Calu3 (cell line): ENCODE measurements around the gene SHISA8. TPM values are rescaled to one million over a fixed set of nuclear protein-coding genes. Genes with fewer than 3 reads are reported as not detected.

ENCODE experiments used
- BruUV-seq: library from RNA; stranded (reverse); fragments of 400-500 nt; replicated peaks from 2 replicates; lab custom pipeline; 2021; lab: Mats Ljungman, UMichigan
- CTCF ChIA-PET: fragments of 300-600 bp; sonication (Branson Sonifier 250); formaldehyde crosslinking; loops from one replicate; lab custom pipeline; 2022; ENCODE audit warnings: antibody characterized with exemption; lab: Charles Lee
- DNase-seq: peaks from one replicate; pipeline ENCODE4 v3.0.0; 2022
- H3K27ac Mint-ChIP-seq: one replicate; pipeline ENCODE4 v1.8.0; 2022; ENCODE audit warnings: mixed read lengths; ENCODE audit not compliant: unreplicated experiment
- H3K27me3 Mint-ChIP-seq: one replicate; pipeline ENCODE4 v1.8.0; 2022; ENCODE audit warnings: mixed read lengths; ENCODE audit not compliant: unreplicated experiment
- H3K36me3 Mint-ChIP-seq: one replicate; pipeline ENCODE4 v1.8.0; 2022; ENCODE audit warnings: mild to moderate bottlenecking, moderate library complexity, mixed read lengths; ENCODE audit not compliant: insufficient read depth, unreplicated experiment
- H3K4me1 Mint-ChIP-seq: one replicate; pipeline ENCODE4 v1.8.0; 2022; ENCODE audit warnings: mild to moderate bottlenecking, low read depth, mixed read lengths; ENCODE audit not compliant: unreplicated experiment
- H3K4me3 Mint-ChIP-seq: one replicate; pipeline ENCODE4 v1.8.0; 2022; ENCODE audit warnings: mild to moderate bottlenecking, low read depth, moderate library complexity, mixed read lengths; ENCODE audit not compliant: unreplicated experiment
- H3K9me3 Mint-ChIP-seq: one replicate; pipeline ENCODE4 v1.8.0; 2022; ENCODE audit warnings: low read depth, mixed read lengths; ENCODE audit not compliant: unreplicated experiment
- CTCF ChIP-seq: fragments of 200-600 bp; IDR thresholded peaks from one replicate; pipeline ENCODE4 v1.8.0; 2022; ENCODE audit warnings: antibody characterized with exemption; ENCODE audit not compliant: unreplicated experiment
- intact Hi-C: fragments of 100-400 bp; cut with micrococcal nuclease; formaldehyde crosslinking; loops from one replicate; pipeline ENCODE4 v1.10.0; 2022; ENCODE audit not compliant: unreplicated experiment
- total RNA-seq: library from RNA; stranded (reverse); gene quantifications from 2 replicates; pipeline ENCODE4 v1.2.3, GENCODE V29; 2022

SHISA8 gene
- total RNA-seq, 1 experiment from 2014 or later = not detected

DNA sequence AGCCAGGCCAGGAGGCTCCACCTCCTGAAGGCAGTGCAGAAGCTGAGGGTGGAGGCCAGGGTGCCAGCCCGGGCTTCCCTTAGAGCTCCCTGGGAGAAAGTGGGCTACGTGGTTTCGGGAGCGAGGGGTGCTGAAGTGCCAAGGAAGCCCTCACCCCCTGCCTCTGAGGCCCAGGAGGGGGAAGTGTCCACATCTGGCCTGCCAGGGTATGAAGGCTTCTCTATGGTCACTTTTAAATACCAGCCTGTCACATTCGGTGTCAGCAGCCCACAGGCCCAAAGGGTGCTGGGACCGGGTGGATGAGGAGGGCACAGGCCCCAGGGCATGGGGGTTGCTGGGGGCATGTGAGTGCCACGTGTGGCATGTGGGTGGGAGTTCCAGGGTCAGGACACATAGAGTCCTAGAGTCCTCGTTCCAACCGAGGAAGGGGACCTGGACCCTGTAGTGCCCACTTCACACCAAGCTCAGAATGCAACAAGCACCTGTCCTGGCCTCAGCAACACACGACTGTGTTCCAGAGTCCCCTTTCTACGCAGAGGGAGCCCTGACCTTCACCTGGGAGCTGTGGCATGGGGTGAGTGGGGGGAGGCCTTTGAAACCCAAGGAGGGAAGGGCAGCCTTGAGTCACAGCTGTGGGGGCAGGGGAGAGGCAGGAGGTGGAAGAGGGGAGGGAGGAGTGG lies 1.7 kb downstream of the SHISA8 start:
- Mint-ChIP-seq H3K36me3 (peaks cover 20% of the 10 kb centered on the region), H3K27ac (no peak overlapping the region), H3K9me3 (no peaks in the 10 kb centered on the region), H3K4me3 (no peak overlapping the region), H3K27me3 (peaks cover 61% of the 10 kb centered on the region), H3K4me1 (peaks cover 3% of the 10 kb centered on the region)
- TF ChIP-seq CTCF = no peak
- CTCF ChIA-PET = interaction anchor here (1.5 kb wide), 1 partner anchor 28 kb away, joined by 5 read pairs; no protein-coding TSS in a partner anchor
- no TSS peak for BruUV-seq
- no peak for DNase-seq
- intact Hi-C loops = no loop called here

GRCh38 chr22:41912338-41913039 lies 2.4 kb downstream of the SHISA8 start:
- Mint-ChIP-seq H3K27ac (no peak overlapping the region), H3K4me1 (no peaks in the 10 kb centered on the region), H3K27me3 (peaks cover 57% of the 10 kb centered on the region), H3K36me3 (peaks cover 23% of the 10 kb centered on the region), H3K4me3 (peak overlapping the region; percentile 62), H3K9me3 (no peaks in the 10 kb centered on the region)
- no peak for TF ChIP-seq CTCF
- DNase-seq = no peak
- intact Hi-C loops = no loop called here
- BruUV-seq = no TSS peak
- CTCF ChIA-PET = interaction anchor here (1.5 kb wide), 1 partner anchor 29 kb away, joined by 5 read pairs; no protein-coding TSS in a partner anchor

- CTCF ChIA-PET = interaction anchor here (0.6 kb wide), 1 partner anchor 52 kb away, joined by 3 read pairs; no protein-coding TSS in a partner anchor
- H3K27ac Mint-ChIP-seq = no peak overlapping the region
- H3K27me3 Mint-ChIP-seq = peaks cover 43% of the 10 kb centered on the region
- intact Hi-C loops = no loop called here
- no TSS peak for BruUV-seq
- no peaks in the 10 kb centered on the region for H3K4me1 Mint-ChIP-seq
- no peak for TF ChIP-seq CTCF
- DNase-seq = no peak
- peaks cover 32% of the 10 kb centered on the region for H3K36me3 Mint-ChIP-seq
- H3K9me3 Mint-ChIP-seq = no peaks in the 10 kb centered on the region
- peak overlapping the region; percentile 62 for H3K4me3 Mint-ChIP-seq
These were observed 3.8 kb downstream of the SHISA8 start for GRCh38 chr22:41911001-41911611.
